ENCODE measurements around the gene NEUROD2. TPM values are rescaled to one million over a fixed set of nuclear protein-coding genes. Genes with fewer than 3 reads are reported as not detected.

Gene NEUROD2
- total RNA-seq, 4 donors from 2014 or later = not detected

- WGBS, 2 donors = 72 to 75% methylated on average over 4 of the region's 5 CpGs
- peaks cover 15% of the 10 kb centered on the region for H3K27me3 ChIP-seq
- TF ChIP-seq POLR2A (IDR thresholded peaks at IDR 0.05) (no peak), CTCF (IDR thresholded peaks at IDR 0.05) (no peak)
- no peak overlapping the region for H3K4me3 ChIP-seq (replicated peaks in 1 of 3)
- no peaks in the 10 kb centered on the region for H3K9me3 ChIP-seq
- DNase-seq = no peak
- peaks cover 10 to 11% of the 10 kb centered on the region in 2 donors for H3K4me1 ChIP-seq
- no peak overlapping the region for H3K27ac ChIP-seq
- no peaks in the 10 kb centered on the region for H3K36me3 ChIP-seq
- intact Hi-C loops (cut with DNase I) = loop anchor here (5.0 to 10.0 kb wide), 2 partner anchors 62 to 240 kb away; partner anchors contain the start of genes IKZF3, PGAP3 and ZPBP2
These were observed 17.6 kb upstream of the NEUROD2 start for GRCh38 chr17:39625198-39625785.

- Histone ChIP-seq H3K27ac (no peak overlapping the region), H3K9me3 (no peaks in the 10 kb centered on the region), H3K27me3 (peaks cover 15% of the 10 kb centered on the region), H3K36me3 (no peaks in the 10 kb centered on the region), H3K4me1 (peaks cover 10 to 11% of the 10 kb centered on the region in 2 donors), H3K4me3 (replicated peaks in 1 of 3) (no peak overlapping the region)
- 67 to 69% methylated on average over 8 of the region's 8 CpGs for WGBS, 2 donors
- DNase-seq = no peak
- no peak for TF ChIP-seq POLR2A (IDR thresholded peaks at IDR 0.05)
- TF ChIP-seq CTCF (IDR thresholded peaks at IDR 0.05) = no peak
- intact Hi-C loops (cut with DNase I) = loop anchor here (5.0 to 10.0 kb wide), 3 partner anchors 77 to 240 kb away; partner anchors contain the start of genes IKZF3 and ZPBP2
These were observed 16.6 kb upstream of the NEUROD2 start for GRCh38 chr17:39624313-39624712.

- Histone ChIP-seq H3K36me3 (no peaks in the 10 kb centered on the region), H3K27ac (no peak overlapping the region), H3K27me3 (peaks cover 15% of the 10 kb centered on the region), H3K4me3 (replicated peaks in 1 of 3) (no peak overlapping the region), H3K9me3 (no peaks in the 10 kb centered on the region), H3K4me1 (peaks cover 11 to 15% of the 10 kb centered on the region in 2 donors)
- peak; percentile 84 to 86 for DNase-seq
- TF ChIP-seq CTCF (IDR thresholded peaks at IDR 0.05) (peak; percentile 74 to 96 (median 88)), POLR2A (IDR thresholded peaks at IDR 0.05) (no peak)
- intact Hi-C loops (cut with DNase I) = loop anchor here (2.0 to 10.0 kb wide), 4 partner anchors 41 to 241 kb away; partner anchors contain the start of genes IKZF3, TCAP and ZPBP2
- 5% methylated on average over 9 to 16 of the region's 16 CpGs for WGBS, 2 donors
These were observed 15.7 kb upstream of the NEUROD2 start for GRCh38 chr17:39623356-39623950.

GRCh38 chr17:39622380-39623006 lies 14.8 kb upstream of the NEUROD2 start:
- DNase-seq = no peak
- Histone ChIP-seq H3K27ac (no peak overlapping the region), H3K27me3 (peaks cover 15% of the 10 kb centered on the region), H3K9me3 (no peaks in the 10 kb centered on the region), H3K36me3 (no peaks in the 10 kb centered on the region), H3K4me3 (replicated peaks in 1 of 3) (no peak overlapping the region), H3K4me1 (peaks cover 12 to 16% of the 10 kb centered on the region in 2 donors)
- WGBS, 2 donors = 52 to 55% methylated on average over 16 of the region's 16 CpGs
- intact Hi-C loops (cut with DNase I) = loop anchor here (2.0 to 10.0 kb wide), 4 partner anchors 42 to 242 kb away; partner anchors contain the start of genes IKZF3, TCAP and ZPBP2
- TF ChIP-seq CTCF (IDR thresholded peaks at IDR 0.05) (no peak), POLR2A (IDR thresholded peaks at IDR 0.05) (no peak)

Measured in thyroid gland (tissue), 4 donors.